ENCODE results near the gene DEPDC5.
"Not testable (repeated sequence)": the region's sequence is repeated elsewhere in the genome, so short reads cannot be mapped to it uniquely, and the experiment has no call there.

The DEPDC5 gene

GRCh38 chr22:31749636-31750364 lies 4.0 kb upstream of the DEPDC5 start, which contains the start of gene PRR14L:
PRR14L (minus strand) TSS chr22:31750132; CDS start chr22:31738860, 11,272 bp downstream.
- DNase-seq (ENCODE audit: low read depth) = peak; percentile 81

GRCh38 chr22:31750365-31751284 lies 3.2 kb upstream of the DEPDC5 start:
- DNase-seq (ENCODE audit: low read depth) = no peak

- no peak for DNase-seq (ENCODE audit: low read depth)
Observed at GRCh38 chr22:31752096-31752847, 1.5 kb upstream of the DEPDC5 start.

- DNase-seq (ENCODE audit: low read depth) = no peak
Observed at GRCh38 chr22:31753005-31753633, 700 bp upstream of the DEPDC5 start.

GRCh38 chr22:31754813-31755212 lies 994 bp downstream of the DEPDC5 start:
- DNase-seq (ENCODE audit: low read depth) = no peak

GRCh38 chr22:31757265-31757664 lies 3.4 kb downstream of the DEPDC5 start:
- no peak for DNase-seq (ENCODE audit: low read depth)

- DNase-seq (ENCODE audit: low read depth) = not testable (repeated sequence)
Observed at GRCh38 chr22:31758860-31759259, 5.0 kb downstream of the DEPDC5 start.

- no peak for DNase-seq (ENCODE audit: low read depth)
Observed at GRCh38 chr22:31764785-31765184, 11.0 kb downstream of the DEPDC5 start.

- no peak for DNase-seq (ENCODE audit: low read depth)
Observed at GRCh38 chr22:31768422-31769059, 14.7 kb downstream of the DEPDC5 start.

GRCh38 chr22:31773416-31773815 lies 19.6 kb downstream of the DEPDC5 start:
- no peak for DNase-seq (ENCODE audit: low read depth)

- DNase-seq (ENCODE audit: low read depth) = no peak
Observed at GRCh38 chr22:31776231-31776630, 22.4 kb downstream of the DEPDC5 start.

- DNase-seq (ENCODE audit: low read depth) = no peak
Observed at GRCh38 chr22:31789803-31790202, 36.0 kb downstream of the DEPDC5 start.

- no peak for DNase-seq (ENCODE audit: low read depth)
Observed at GRCh38 chr22:31790240-31790639, 36.4 kb downstream of the DEPDC5 start.

GRCh38 chr22:31799358-31799757 lies 45.5 kb downstream of the DEPDC5 start:
- not testable (repeated sequence) for DNase-seq (ENCODE audit: low read depth)

GRCh38 chr22:31800065-31800464 lies 46.2 kb downstream of the DEPDC5 start:
- DNase-seq (ENCODE audit: low read depth) = no peak

GRCh38 chr22:31800861-31801260 lies 47.0 kb downstream of the DEPDC5 start:
- DNase-seq (ENCODE audit: low read depth) = not testable (repeated sequence)

GRCh38 chr22:31802575-31802974 lies 48.8 kb downstream of the DEPDC5 start:
- no peak for DNase-seq (ENCODE audit: low read depth)

- DNase-seq (ENCODE audit: low read depth) = no peak
Observed at GRCh38 chr22:31806751-31807150, 52.9 kb downstream of the DEPDC5 start.

GRCh38 chr22:31812977-31813605 lies 59.3 kb downstream of the DEPDC5 start:
- no peak for DNase-seq (ENCODE audit: low read depth)

GRCh38 chr22:31813898-31814297 lies 60.1 kb downstream of the DEPDC5 start:
- DNase-seq (ENCODE audit: low read depth) = not testable (repeated sequence)

GRCh38 chr22:31814942-31815341 lies 61.1 kb downstream of the DEPDC5 start:
- no peak for DNase-seq (ENCODE audit: low read depth)
